Left ventricle myocardium inferior (tissue), 1 donor: ENCODE data around the gene CLTCL1. TPM values are rescaled to one million over a fixed set of nuclear protein-coding genes. Genes with fewer than 3 reads are reported as not detected.

Source experiments
- DNase-seq: peaks from one replicate; pipeline ENCODE4 v3.0.0-alpha.2; 2020
- H3K27ac ChIP-seq: fragments of 200-600 bp; replicated peaks from 2 replicates; pipeline ENCODE4 v1.8.0; 2021
- H3K27me3 ChIP-seq: fragments of 200-600 bp; 2 replicates; pipeline ENCODE4 v1.8.0; 2021; ENCODE audit warnings: low read depth
- H3K36me3 ChIP-seq: fragments of 200-600 bp; 2 replicates; pipeline ENCODE4 v1.8.0; 2021
- H3K4me1 ChIP-seq: fragments of 200-600 bp; 2 replicates; pipeline ENCODE4 v1.8.0; 2021
- H3K4me3 ChIP-seq: fragments of 200-600 bp; 2 replicates; pipeline ENCODE4 v1.8.0; 2021; ENCODE audit warnings: mild to moderate bottlenecking, moderate library complexity
- H3K9me3 ChIP-seq: fragments of 200-600 bp; replicated peaks from 2 replicates; pipeline ENCODE4 v1.8.0; 2021
- intact Hi-C: fragments of 100-400 bp; cut with micrococcal nuclease; formaldehyde crosslinking; loops from one replicate; pipeline ENCODE4 v1.11.0; 2022
- total RNA-seq: library from RNA; stranded (reverse); fragmentation: NEBNext Ultra II Directional; extraction: Animal tissue kit (Norgen Biotek cat#: 25700); gene quantifications from one replicate; pipeline ENCODE4 v1.2.1, GENCODE V29; 2021
- TF ChIP-seq, protein P1 (sequence below): fragments of 200-600 bp; IDR thresholded peaks from 2 replicates; pipeline ENCODE4 v1.8.0; 2021; ENCODE audit warnings: antibody characterized with exemption, mild to moderate bottlenecking, borderline replicate concordance
- donor health status: DM: no; HTN: yes; CAD: no; lungs with severe emphysema.

CLTCL1 gene
- total RNA-seq, 1 donor from 2014 or later, result 9.4 TPM

DNA sequence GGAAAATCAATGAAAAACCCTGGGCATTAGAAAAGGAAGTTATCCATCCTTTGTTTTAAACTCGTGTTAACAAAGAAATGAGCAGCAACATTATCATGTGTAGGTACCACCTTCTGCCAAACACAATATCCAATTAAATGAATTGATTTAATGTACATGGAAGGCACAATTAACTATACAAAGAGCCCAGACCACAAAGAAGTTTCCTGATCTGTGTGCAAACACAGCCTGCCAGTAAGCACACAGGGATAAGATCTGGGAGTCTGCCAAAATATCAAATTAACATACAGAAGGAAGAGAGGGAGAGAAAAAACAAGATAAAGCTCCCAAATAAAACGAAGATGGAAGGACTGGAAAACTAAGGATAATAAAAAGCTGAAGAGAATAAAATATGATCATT is 58.9 kb downstream of the CLTCL1 start:
- TF ChIP-seq, protein P1, sequence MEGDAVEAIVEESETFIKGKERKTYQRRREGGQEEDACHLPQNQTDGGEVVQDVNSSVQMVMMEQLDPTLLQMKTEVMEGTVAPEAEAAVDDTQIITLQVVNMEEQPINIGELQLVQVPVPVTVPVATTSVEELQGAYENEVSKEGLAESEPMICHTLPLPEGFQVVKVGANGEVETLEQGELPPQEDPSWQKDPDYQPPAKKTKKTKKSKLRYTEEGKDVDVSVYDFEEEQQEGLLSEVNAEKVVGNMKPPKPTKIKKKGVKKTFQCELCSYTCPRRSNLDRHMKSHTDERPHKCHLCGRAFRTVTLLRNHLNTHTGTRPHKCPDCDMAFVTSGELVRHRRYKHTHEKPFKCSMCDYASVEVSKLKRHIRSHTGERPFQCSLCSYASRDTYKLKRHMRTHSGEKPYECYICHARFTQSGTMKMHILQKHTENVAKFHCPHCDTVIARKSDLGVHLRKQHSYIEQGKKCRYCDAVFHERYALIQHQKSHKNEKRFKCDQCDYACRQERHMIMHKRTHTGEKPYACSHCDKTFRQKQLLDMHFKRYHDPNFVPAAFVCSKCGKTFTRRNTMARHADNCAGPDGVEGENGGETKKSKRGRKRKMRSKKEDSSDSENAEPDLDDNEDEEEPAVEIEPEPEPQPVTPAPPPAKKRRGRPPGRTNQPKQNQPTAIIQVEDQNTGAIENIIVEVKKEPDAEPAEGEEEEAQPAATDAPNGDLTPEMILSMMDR, result no peak
- H3K9me3 ChIP-seq, result no peaks in the 10 kb centered on the region
- H3K36me3 ChIP-seq, result peaks cover 59% of the 10 kb centered on the region
- no peaks in the 10 kb centered on the region for H3K27me3 ChIP-seq
- H3K27ac ChIP-seq, result no peak overlapping the region
- H3K4me3 ChIP-seq, result no peak overlapping the region
- peaks cover 10% of the 10 kb centered on the region for H3K4me1 ChIP-seq
- intact Hi-C loops, result no loop called here
- no peak for DNase-seq

DNA sequence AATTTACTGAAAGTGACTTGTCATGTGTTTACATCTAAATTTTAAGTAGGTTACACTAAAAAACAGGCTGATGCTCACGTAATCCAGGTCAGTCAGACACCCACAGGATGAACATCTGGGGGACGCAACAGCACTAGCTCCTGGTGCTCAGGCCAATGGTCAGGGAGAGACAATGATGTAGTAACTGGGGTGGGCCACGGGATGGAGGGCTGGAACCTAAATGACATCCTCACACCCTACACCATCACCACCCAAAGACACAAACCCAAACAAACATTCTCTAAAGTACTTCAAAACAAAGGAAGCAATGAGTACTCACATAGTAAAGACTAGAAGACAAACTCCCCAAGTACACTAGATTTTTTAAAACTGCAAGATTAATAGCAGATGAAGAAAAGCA is 59.5 kb downstream of the CLTCL1 start:
- DNase-seq, result no peak
- Histone ChIP-seq H3K27me3 (no peaks in the 10 kb centered on the region), H3K4me3 (no peak overlapping the region), H3K36me3 (peaks cover 60% of the 10 kb centered on the region), H3K9me3 (no peaks in the 10 kb centered on the region), H3K4me1 (peaks cover 10% of the 10 kb centered on the region), H3K27ac (no peak overlapping the region)
- intact Hi-C loops, result no loop called here
- TF ChIP-seq, protein P1, result no peak

- H3K36me3 ChIP-seq, result peaks cover 62% of the 10 kb centered on the region
- H3K4me1 ChIP-seq, result peaks cover 10% of the 10 kb centered on the region
- no peak overlapping the region for H3K4me3 ChIP-seq
- intact Hi-C loops, result no loop called here
- no peak overlapping the region for H3K27ac ChIP-seq
- TF ChIP-seq, protein P1, result no peak
- no peak for DNase-seq
- H3K9me3 ChIP-seq, result no peaks in the 10 kb centered on the region
- no peaks in the 10 kb centered on the region for H3K27me3 ChIP-seq
Observed at GRCh38 chr22:19229600-19229999, 61.9 kb downstream of the CLTCL1 start.

DNA sequence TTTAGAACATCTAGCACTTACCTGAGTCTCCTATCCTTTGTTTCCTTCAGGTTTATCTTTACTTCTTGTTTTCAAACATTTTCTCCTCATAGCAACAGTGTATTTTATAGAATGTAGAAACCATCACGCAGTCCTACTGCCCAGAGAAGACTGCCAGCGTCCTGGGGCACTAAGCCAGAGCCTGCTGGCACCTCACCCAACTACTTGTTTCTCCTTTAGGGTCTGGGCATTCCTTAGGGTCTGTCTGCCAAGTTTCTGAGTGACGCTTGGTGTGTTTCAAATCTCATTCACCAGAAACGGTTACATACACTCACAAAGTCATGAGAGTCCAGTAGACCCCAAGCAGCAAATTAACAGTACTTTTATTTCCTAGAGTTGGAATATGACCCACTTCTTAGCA is 63.3 kb downstream of the CLTCL1 start:
- Histone ChIP-seq H3K4me3 (no peak overlapping the region), H3K36me3 (peaks cover 56% of the 10 kb centered on the region), H3K27me3 (no peaks in the 10 kb centered on the region), H3K27ac (no peak overlapping the region), H3K4me1 (peaks cover 10% of the 10 kb centered on the region), H3K9me3 (no peaks in the 10 kb centered on the region)
- TF ChIP-seq, protein P1, result no peak
- no peak for DNase-seq
- intact Hi-C loops, result no loop called here

DNA sequence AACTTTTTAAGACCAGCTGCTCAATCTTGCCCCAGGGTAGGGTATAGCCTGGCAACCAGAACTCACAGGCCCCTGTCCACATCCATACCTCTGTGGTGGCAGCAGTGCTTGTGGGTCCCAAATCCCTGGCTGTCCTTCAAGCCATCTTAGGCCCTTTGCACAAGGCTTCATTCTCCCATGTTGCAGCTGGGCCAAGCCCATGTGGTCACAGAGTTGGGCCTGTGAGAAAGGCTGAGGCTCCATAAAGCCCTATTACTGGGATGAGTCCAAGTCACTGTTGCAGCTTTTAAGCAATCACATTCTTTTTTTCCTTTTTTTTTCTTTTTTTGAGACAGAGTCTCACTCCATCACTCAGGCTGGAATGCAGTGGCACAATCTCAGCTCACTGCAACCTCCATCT is 65.1 kb downstream of the CLTCL1 start:
- no peaks in the 10 kb centered on the region for H3K9me3 ChIP-seq
- peaks cover 12% of the 10 kb centered on the region for H3K4me1 ChIP-seq
- TF ChIP-seq, protein P1, result no peak
- intact Hi-C loops, result no loop called here
- no peak overlapping the region for H3K4me3 ChIP-seq
- H3K27ac ChIP-seq, result no peak overlapping the region
- peaks cover 56% of the 10 kb centered on the region for H3K36me3 ChIP-seq
- no peaks in the 10 kb centered on the region for H3K27me3 ChIP-seq
- DNase-seq, result no peak

DNA sequence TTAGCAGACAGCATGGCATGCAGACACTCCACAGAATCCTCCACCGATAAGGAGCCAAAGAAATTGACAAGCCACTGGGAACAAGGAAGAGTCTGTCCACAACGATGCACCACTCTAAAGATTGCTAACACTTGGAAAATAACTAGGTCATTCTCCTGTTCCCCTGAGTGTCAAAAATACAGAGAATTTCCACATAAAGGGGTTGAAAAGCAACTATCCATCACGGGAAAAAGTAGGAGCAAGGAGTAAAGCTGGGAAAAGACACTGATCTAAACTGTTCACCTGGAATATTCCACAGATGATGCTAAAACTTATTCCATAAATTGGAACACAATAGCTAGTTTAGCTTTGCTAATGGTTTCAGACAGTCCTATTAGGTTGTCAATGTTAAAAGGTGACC is 66.0 kb downstream of the CLTCL1 start:
- TF ChIP-seq, protein P1, result no peak
- Histone ChIP-seq H3K36me3 (peaks cover 56% of the 10 kb centered on the region), H3K27me3 (no peaks in the 10 kb centered on the region), H3K27ac (no peak overlapping the region), H3K4me3 (no peak overlapping the region), H3K4me1 (peaks cover 17% of the 10 kb centered on the region), H3K9me3 (no peaks in the 10 kb centered on the region)
- DNase-seq, result no peak
- intact Hi-C loops, result no loop called here
